HG02973 (cell line): ENCODE results near the gene STEAP1B.

Experiments used
- ATAC-seq: cut with Tn5 transposase; IDR thresholded peaks from one replicate; pipeline ENCODE4 v1.9.1; 2021; ENCODE audit warnings: moderate library complexity; ENCODE audit not compliant: unreplicated experiment

STEAP1B gene

GRCh38 chr7:22404421-22405023 lies 95.5 kb downstream of the STEAP1B start:
- no peak for ATAC-seq

- no peak for ATAC-seq
Observed at GRCh38 chr7:22403344-22403743, 96.6 kb downstream of the STEAP1B start.

GRCh38 chr7:22402250-22402649 lies 97.7 kb downstream of the STEAP1B start:
- no peak for ATAC-seq

GRCh38 chr7:22400936-22401553 lies 98.9 kb downstream of the STEAP1B start:
- no peak for ATAC-seq

- ATAC-seq, result no peak
Observed at GRCh38 chr7:22400150-22400814, 99.7 kb downstream of the STEAP1B start.

- no peak for ATAC-seq
Observed at GRCh38 chr7:22399546-22399945, 100.4 kb downstream of the STEAP1B start.

- ATAC-seq, result no peak
Observed at GRCh38 chr7:22399091-22399490, 100.9 kb downstream of the STEAP1B start.

- ATAC-seq, result no peak
Observed at GRCh38 chr7:22397981-22398380, 102.0 kb downstream of the STEAP1B start.

GRCh38 chr7:22395222-22395621 lies 104.8 kb downstream of the STEAP1B start:
- no peak for ATAC-seq

GRCh38 chr7:22394739-22395138 lies 105.2 kb downstream of the STEAP1B start:
- ATAC-seq, result no peak

GRCh38 chr7:22393913-22394729 lies 105.9 kb downstream of the STEAP1B start:
- no peak for ATAC-seq

GRCh38 chr7:22390516-22390915 lies 109.5 kb downstream of the STEAP1B start:
- no peak for ATAC-seq

- ATAC-seq, result no peak
Observed at GRCh38 chr7:22389892-22390291, 110.1 kb downstream of the STEAP1B start.

- no peak for ATAC-seq
Observed at GRCh38 chr7:22387583-22387982, 112.4 kb downstream of the STEAP1B start.

- peak; percentile 58 for ATAC-seq
Observed at GRCh38 chr7:22386865-22387264, 113.1 kb downstream of the STEAP1B start.

- ATAC-seq, result peak; percentile 77
Observed at GRCh38 chr7:22386206-22386858, 113.7 kb downstream of the STEAP1B start.

- ATAC-seq, result no peak
Observed at GRCh38 chr7:22385326-22385725, 114.7 kb downstream of the STEAP1B start.

- ATAC-seq, result no peak
Observed at GRCh38 chr7:22380333-22380732, 119.7 kb downstream of the STEAP1B start.

GRCh38 chr7:22378199-22378980 lies 121.6 kb downstream of the STEAP1B start:
- no peak for ATAC-seq

GRCh38 chr7:22377703-22378102 lies 122.3 kb downstream of the STEAP1B start:
- no peak for ATAC-seq
